ENCODE measurements around the gene TPBGL.

Gene TPBGL

DNA sequence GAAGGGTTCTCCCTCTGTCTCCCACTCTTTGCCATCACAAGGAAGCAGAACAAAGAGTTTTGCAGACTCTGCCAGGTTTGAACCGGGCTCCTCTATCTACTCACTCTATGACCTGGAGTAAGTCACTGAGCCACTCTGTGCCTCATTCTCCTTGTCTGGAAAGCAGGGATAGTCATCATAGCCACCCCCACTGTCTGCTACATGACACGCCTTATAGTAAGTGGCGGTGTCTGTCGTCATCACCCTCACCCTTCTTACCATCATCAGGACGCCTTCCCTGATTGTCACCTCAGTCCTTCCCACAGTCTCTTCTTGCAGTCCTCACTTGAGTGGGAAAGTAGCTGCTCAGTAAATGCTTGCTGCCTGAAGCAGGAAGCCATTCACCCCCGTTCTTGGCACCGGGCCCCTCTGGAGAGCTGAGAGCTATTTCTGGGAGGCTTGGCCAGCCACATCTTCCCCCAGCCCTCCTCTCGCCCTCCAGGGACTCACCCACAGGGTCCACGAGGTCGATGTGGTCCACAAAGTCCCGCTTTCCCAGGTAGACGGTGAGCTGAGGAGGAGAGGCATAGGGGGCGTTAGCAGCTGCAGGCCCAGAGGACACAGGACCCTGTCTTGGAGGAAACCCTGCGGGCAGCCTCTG, 46.4 kb downstream of the TPBGL start:
- Histone ChIP-seq H3K27ac (peak overlapping the region; percentile 64), H3K4me1 (peaks cover 85% of the 10 kb centered on the region), H3K4me2 (peak overlapping the region; percentile 80), H3K27me3 (no peaks in the 10 kb centered on the region), H3K9ac (peak overlapping the region; percentile 58), H3K9me3 (no peaks in the 10 kb centered on the region), H4K20me1 (peaks cover 73% of the 10 kb centered on the region), H3K36me3 (peaks cover 82% of the 10 kb centered on the region), H3K4me3 (no peak overlapping the region)
- TF ChIP-seq Cebpa-rat (IDR thresholded peaks at IDR 0.05): no peak

DNA sequence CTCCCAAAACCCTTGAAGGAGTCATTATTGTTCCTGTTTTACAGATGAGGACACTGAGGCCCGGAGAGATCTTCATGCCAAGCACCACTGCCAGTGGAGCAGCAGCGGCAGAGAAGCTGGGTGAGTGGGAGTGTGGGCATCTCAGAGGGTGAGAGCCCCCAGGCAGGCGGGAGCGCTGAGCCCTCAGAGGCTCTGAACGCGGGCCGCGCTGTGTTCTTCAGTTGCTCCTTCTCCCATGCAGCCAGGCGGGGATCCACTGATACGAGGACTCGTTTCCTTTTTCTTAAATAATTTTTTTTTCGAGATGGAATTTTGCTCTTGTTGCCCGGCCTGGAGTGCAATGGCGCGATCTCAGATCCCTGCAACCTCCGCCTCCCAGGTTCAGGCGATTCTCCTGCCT, 47.0 kb downstream of the TPBGL start:
- H3K36me3 ChIP-seq: peaks cover 76% of the 10 kb centered on the region
- H3K27ac ChIP-seq: peak overlapping the region; percentile 64
- peaks cover 79% of the 10 kb centered on the region for H4K20me1 ChIP-seq
- H3K27me3 ChIP-seq: no peaks in the 10 kb centered on the region
- no peak for TF ChIP-seq Cebpa-rat (IDR thresholded peaks at IDR 0.05)
- H3K4me3 ChIP-seq: no peak overlapping the region
- H3K4me2 ChIP-seq: peak overlapping the region; percentile 80
- no peaks in the 10 kb centered on the region for H3K9me3 ChIP-seq
- H3K9ac ChIP-seq: peak overlapping the region; percentile 58
- H3K4me1 ChIP-seq: peaks cover 88% of the 10 kb centered on the region

DNA sequence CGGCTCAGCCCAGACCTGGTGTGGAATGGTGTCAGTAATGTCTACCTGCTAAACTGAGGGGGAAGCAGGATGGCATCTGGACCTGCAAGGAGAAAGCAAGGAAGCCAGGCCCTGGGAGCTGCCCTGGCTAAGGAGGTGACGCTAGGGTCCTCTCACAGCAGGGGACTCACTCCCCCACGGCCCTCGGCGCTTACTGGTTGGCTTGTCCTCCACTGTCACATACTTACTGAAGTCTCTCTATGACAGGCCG, 48.9 kb downstream of the TPBGL start:
- Histone ChIP-seq H3K4me2 (peak overlapping the region; percentile 38; the same call in 1 of the 2 replicates), H3K9ac (no peak overlapping the region), H3K27me3 (no peaks in the 10 kb centered on the region), H3K4me1 (peaks cover 87% of the 10 kb centered on the region), H4K20me1 (peaks cover 90% of the 10 kb centered on the region), H3K27ac (no peak overlapping the region; the same call in 1 of the 2 replicates), H3K4me3 (no peak overlapping the region), H3K36me3 (peaks cover 65% of the 10 kb centered on the region), H3K9me3 (no peaks in the 10 kb centered on the region)
- TF ChIP-seq Cebpa-rat (IDR thresholded peaks at IDR 0.05): no peak

DNA sequence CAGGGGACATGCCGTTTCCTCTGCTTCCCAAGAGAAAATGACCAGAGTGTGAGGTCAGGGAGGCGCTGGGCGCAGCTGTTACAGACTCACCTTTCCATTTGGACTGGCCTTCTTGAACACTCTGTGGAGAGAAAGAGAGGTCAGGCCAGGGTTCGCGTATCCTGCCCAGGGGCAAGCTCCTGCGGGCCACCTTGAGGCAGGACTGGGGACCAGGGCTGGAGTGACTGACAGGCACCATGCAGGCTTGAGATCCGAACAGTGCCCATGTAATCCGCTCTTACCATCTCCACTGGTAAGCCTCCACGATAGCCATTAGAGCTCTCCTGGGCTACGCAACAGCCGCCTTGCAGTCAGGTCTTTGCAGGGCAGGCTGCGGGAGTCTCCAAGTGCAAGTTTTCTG, 49.3 kb downstream of the TPBGL start:
- H3K9ac ChIP-seq: no peak overlapping the region
- peaks cover 95% of the 10 kb centered on the region for H4K20me1 ChIP-seq
- H3K4me2 ChIP-seq: peak overlapping the region; percentile 38
- H3K27ac ChIP-seq: peak overlapping the region; percentile 42; the same call in 1 of the 2 replicates
- H3K9me3 ChIP-seq: no peaks in the 10 kb centered on the region
- H3K4me3 ChIP-seq: no peak overlapping the region
- peaks cover 82% of the 10 kb centered on the region for H3K4me1 ChIP-seq
- peaks cover 64% of the 10 kb centered on the region for H3K36me3 ChIP-seq
- TF ChIP-seq Cebpa-rat (IDR thresholded peaks at IDR 0.05): no peak
- H3K27me3 ChIP-seq: no peaks in the 10 kb centered on the region

DNA sequence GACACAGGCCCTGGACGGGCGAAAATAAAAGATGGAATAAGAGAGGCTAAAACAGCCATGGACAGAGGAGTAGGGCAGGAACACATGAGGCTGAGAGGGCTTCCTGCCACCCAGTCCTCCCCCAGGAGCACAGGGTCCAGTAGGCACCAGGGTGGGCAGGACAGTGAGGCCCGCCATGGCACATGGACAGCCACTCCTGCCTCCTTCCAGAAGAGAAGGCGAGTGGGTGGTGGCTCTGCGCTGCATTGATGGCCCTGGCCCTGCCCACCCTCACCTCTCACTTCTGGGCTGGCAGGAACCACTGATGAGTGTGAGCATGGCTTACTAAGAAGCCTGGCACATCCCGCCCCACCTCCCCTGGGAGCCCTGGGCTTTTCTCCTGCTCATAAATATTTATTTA, 51.2 kb downstream of the TPBGL start:
- TF ChIP-seq Cebpa-rat (IDR thresholded peaks at IDR 0.05): no peak
- H3K9ac ChIP-seq: no peak overlapping the region
- H3K4me3 ChIP-seq: no peak overlapping the region
- H3K27me3 ChIP-seq: no peaks in the 10 kb centered on the region
- peak overlapping the region; percentile 54 for H3K4me2 ChIP-seq
- H4K20me1 ChIP-seq: peaks cover 100% of the 10 kb centered on the region
- peaks cover 64% of the 10 kb centered on the region for H3K36me3 ChIP-seq
- peaks cover 65% of the 10 kb centered on the region for H3K4me1 ChIP-seq
- no peaks in the 10 kb centered on the region for H3K9me3 ChIP-seq
- H3K27ac ChIP-seq: peak overlapping the region; percentile 43; the same call in 1 of the 2 replicates

DNA sequence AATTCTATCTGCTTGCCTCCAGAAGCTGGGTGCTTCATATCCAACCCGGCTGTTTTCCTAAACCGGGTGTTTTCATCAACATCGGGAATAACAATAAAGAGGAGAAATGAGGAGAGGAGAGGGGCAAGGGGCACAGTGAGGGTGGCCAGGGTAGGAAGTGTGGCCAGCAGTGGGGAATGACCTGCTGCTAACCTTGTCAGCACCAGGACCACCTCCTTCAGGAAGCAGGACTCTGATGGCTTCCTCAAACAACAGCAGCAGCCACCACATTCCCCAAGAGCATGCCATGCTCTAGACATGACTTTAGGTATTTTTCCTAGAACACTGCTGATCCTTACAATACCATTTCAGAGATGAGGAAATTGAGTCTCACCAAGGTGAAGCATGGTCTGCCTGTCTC, 52.4 kb downstream of the TPBGL start:
- H3K27ac ChIP-seq: no peak overlapping the region
- H3K9ac ChIP-seq: no peak overlapping the region
- H3K4me3 ChIP-seq: no peak overlapping the region
- no peaks in the 10 kb centered on the region for H3K9me3 ChIP-seq
- H3K4me1 ChIP-seq: peaks cover 54% of the 10 kb centered on the region
- H3K4me2 ChIP-seq: peak overlapping the region; percentile 16
- no peak for TF ChIP-seq Cebpa-rat (IDR thresholded peaks at IDR 0.05)
- H3K27me3 ChIP-seq: no peaks in the 10 kb centered on the region
- peaks cover 56% of the 10 kb centered on the region for H3K36me3 ChIP-seq
- H4K20me1 ChIP-seq: peaks cover 97% of the 10 kb centered on the region

Data from BLaER1 (cell line).